ENCODE results near the gene NCEH1. TPM values are rescaled to one million over a fixed set of nuclear protein-coding genes. Genes with fewer than 3 reads are reported as not detected.

Gene NCEH1
- total and polyA plus RNA-seq, 10 of the 15 experiments (the other 5 are each of a cell fraction or from before 2014, with no cell fraction given): 1.8 to 8.1 (median 4.5) TPM

- no peak overlapping the region for H3K27ac ChIP-seq (ENCODE audit: control insufficient read depth, insufficient read depth)
- no peaks in the 10 kb centered on the region for H3K36me3 ChIP-seq (ENCODE audit: control insufficient read depth in 2 of 2, insufficient read depth in 2 of 2, low read length in 1 of 2)
- no peak overlapping the region for H3K4me2 ChIP-seq (ENCODE audit: control insufficient read depth, insufficient read depth)
- H3K4me3 ChIP-seq: no peak overlapping the region
- WGBS (ENCODE audit: insufficient coverage, insufficient replicate concordance, low lambda C conversion rate, missing lambda C conversion rate): 82% methylated on average over 5 of the region's 5 CpGs
- TF ChIP-seq LARP7 (IDR thresholded peaks at IDR 0.05) (no peak), ESRRA (IDR thresholded peaks at IDR 0.05; ENCODE audit: low read length) (no peak), MLLT1 (IDR thresholded peaks at IDR 0.05) (no peak), EZH2 (IDR thresholded peaks at IDR 0.05; ENCODE audit: borderline replicate concordance, control insufficient read depth, low read depth, low read length) (no peak), SREBF1 (IDR thresholded peaks at IDR 0.05; ENCODE audit: low read length) (no peak)
- SMC1A ChIA-PET (ENCODE audit: uncharacterized antibody, unreplicated experiment): interaction anchor here (1.1 to 1.5 kb wide), 4 partner anchors 8 to 41 kb away, joined by 3 to 4 read pairs (median 3); no protein-coding TSS in a partner anchor
- H3K27me3 ChIP-seq (replicated peaks in 1 of 2; ENCODE audit: control insufficient read depth in 2 of 2, insufficient read depth in 2 of 2, low read length in 1 of 2): no peaks in the 10 kb centered on the region
- POLR2A ChIA-PET: no interaction called here
- ATAC-seq: no peak
- H2AFZ ChIP-seq (ENCODE audit: control insufficient read depth, low read depth, low read length): no peak overlapping the region
- H3K4me1 ChIP-seq (ENCODE audit: control insufficient read depth, insufficient read depth, low read length): no peaks in the 10 kb centered on the region
- H3K9me3 ChIP-seq (replicated peaks; ENCODE audit: control insufficient read depth, insufficient read depth, low read length): no peaks in the 10 kb centered on the region
- H3K9ac ChIP-seq (ENCODE audit: control insufficient read depth, insufficient read depth, low read length): no peak overlapping the region
- FAIRE-seq: no peak
- DNase-seq (ENCODE audit: low read depth, low spot score): no peak
- RAD21 ChIA-PET (ENCODE audit: unreplicated experiment): interaction anchor here (1.5 kb wide), 1 partner anchor 9 kb away, joined by 3 read pairs; no protein-coding TSS in a partner anchor
- CTCF ChIA-PET: interaction anchor here (1.0 to 4.1 kb wide), 6 partner anchors 8 to 166 kb away, joined by 3 to 18 read pairs (median 4); no protein-coding TSS in a partner anchor
- H3K79me2 ChIP-seq (ENCODE audit: control insufficient read depth, insufficient read depth, low read length): no peaks in the 10 kb centered on the region
- in situ Hi-C loops (cut with MboI) (no loop called here), intact Hi-C loops (cut with micrococcal nuclease; ENCODE audit: unreplicated experiment) (no loop called here)
- no TSS peak for BruUV-seq (replicated peaks)
- no peaks in the 10 kb centered on the region for H4K20me1 ChIP-seq (ENCODE audit: control insufficient read depth, insufficient read depth)
Observed at GRCh38 chr3:172627057-172627809, 83.6 kb downstream of the NCEH1 start.
